HG03558 (cell line): ENCODE measurements around the gene KCNMB4.
"Not testable (repeated sequence)": the region's sequence is repeated elsewhere in the genome, so short reads cannot be mapped to it uniquely, and the experiment has no call there.

ENCODE experiments used
- ATAC-seq: cut with Tn5 transposase; IDR thresholded peaks from one replicate; pipeline ENCODE4 v1.9.1; 2021; ENCODE audit warnings: moderate number of reproducible peaks; ENCODE audit not compliant: unreplicated experiment; ENCODE audit errors: extremely low read depth

The KCNMB4 gene

GRCh38 chr12:70367258-70368141 is 1.4 kb downstream of the KCNMB4 start:
- no peak for ATAC-seq

GRCh38 chr12:70372881-70373280 is 6.8 kb downstream of the KCNMB4 start:
- ATAC-seq: no peak

- ATAC-seq: no peak
Observed at GRCh38 chr12:70379846-70380245, 13.8 kb downstream of the KCNMB4 start.

GRCh38 chr12:70383484-70383883 is 17.4 kb downstream of the KCNMB4 start:
- ATAC-seq: no peak

GRCh38 chr12:70383886-70384285 is 17.8 kb downstream of the KCNMB4 start:
- no peak for ATAC-seq

DNA sequence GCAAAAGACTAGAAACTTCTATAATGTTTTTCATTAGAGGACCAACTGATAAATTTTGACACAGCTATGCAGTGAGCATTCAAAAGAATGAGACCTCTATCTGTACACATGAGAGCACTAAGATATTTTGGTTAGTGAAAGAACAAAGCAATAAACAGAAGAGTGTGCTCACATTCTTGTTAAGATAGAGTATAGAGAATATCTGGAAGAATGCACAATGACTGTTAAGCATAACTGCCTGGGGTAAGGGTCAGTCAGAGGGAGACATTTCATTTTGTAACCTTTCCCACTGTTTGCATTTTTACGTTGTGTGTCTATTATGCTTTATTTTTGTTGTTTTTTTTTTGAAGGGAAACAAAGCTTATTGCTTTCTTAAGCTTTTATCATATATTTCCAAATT is 20.7 kb downstream of the KCNMB4 start:
- ATAC-seq: no peak

DNA sequence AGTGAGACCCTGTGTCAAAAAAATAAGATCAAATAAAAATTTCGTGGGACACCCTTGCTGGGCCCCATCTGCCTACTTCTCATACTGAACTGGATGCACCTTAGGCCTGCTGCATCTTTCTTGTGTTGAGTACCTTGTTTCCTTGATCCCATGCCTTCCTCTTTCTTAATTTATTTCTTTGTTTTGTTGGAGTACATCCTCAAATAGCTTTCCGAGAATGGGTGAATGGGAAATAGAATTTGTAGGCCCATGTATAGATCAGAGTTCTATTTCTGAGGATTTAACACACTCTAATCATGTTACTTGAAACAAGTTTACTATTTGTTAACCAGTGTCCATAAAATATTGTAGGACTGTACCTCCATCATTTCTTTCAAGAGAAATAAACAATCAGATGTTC is 23.6 kb downstream of the KCNMB4 start:
- no peak for ATAC-seq

GRCh38 chr12:70392631-70393030 is 26.5 kb downstream of the KCNMB4 start:
- not testable (repeated sequence) for ATAC-seq

GRCh38 chr12:70393787-70394499 is 27.9 kb downstream of the KCNMB4 start:
- ATAC-seq: no peak

DNA sequence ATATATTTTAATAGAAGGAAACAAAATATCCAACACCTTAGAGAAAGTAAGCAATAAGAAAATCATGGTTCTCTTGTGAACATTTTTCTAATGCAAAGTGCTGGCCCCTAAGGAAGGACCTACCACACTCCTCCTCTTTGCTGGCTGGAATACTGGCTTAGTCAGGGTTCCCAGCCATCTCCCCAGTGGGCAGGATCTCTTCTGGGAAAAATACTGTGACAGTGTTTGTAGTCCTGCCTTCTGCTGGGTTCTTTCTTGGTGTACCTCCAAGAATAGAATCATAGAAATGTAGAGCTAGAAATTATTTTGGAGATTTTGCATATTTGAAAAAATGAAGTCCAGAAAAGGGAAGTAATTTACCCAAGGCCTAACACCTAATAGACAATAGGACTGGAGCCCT is 31.9 kb downstream of the KCNMB4 start:
- ATAC-seq: no peak

GRCh38 chr12:70398862-70399261 is 32.8 kb downstream of the KCNMB4 start:
- ATAC-seq: no peak

GRCh38 chr12:70399311-70399710 is 33.2 kb downstream of the KCNMB4 start:
- ATAC-seq: no peak

DNA sequence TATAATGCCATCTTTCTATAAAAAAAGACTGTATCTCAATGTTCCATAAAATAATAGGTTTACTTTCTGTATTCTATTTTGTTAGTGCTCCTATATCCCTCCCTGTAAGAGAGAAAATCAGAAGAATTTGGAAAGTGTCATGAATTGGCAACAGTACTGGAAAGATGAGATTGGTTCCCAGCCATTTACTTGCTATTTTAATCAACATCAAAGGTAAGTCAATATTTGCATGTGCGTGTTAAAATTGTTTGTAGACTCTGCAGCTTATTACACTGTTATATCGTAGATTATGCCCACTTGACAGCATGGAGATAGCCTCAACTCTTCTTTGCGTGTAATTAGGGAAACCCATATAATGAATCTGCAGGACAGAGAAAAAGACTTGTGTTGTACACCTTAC is 34.0 kb downstream of the KCNMB4 start:
- no peak for ATAC-seq

DNA sequence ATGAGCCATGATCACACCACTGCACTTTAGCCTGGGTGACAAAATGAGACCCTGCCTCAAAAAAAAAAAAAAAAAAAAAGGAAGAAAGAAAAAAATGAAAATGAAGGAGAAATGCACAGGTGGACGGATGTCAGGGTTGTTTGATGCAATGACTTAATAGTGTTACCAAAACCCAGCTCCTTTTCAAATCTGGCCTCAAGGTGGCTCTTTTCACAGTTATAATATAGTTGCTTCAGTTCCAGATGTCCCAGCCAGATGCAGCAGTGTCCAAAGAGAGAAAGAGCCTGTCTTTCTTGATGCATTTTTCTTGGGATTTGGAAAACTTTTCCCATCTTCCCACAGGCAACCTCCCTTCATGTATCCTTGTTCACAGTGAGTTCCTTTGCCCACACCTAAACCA is 36.5 kb downstream of the KCNMB4 start:
- ATAC-seq: no peak

- ATAC-seq: no peak
Observed at GRCh38 chr12:70403826-70404225, 37.7 kb downstream of the KCNMB4 start.

DNA sequence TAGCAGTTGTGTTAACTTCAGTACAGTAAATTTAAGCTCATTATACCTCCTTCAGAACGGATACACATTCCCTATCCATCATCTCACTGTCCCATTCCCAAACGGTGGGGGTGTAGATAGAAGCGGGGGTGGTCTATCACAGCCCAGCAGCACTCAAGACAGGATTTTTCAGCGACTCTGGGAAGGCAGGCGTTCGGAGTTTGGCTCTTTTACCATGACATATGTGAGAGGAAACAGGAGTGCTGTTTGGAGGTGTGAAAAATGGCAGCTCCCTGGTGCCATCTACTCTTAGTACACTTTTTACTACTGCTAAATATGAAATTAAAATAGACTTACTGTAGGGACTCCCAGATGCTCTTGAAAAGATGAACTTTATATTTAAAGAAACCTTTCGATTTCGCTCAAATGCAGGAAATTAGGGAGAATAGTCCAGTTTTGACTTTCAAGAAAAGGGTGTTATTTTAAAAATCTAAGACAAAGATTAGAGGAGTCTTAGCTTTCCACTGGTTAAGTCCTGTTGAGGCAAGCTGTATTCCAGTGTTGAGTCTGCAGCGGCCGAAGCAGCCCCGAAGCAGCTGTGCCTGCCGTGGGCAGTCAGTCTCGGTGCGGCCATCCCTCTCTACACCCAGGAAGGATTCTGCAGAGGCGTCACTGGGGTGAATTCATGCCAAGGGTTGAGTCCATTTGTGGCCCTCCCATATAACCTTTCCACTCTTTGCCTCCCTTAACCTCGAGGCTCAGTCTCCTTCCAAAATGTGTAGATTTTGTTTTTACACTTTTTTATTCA is 42.1 kb downstream of the KCNMB4 start:
- ATAC-seq: no peak

DNA sequence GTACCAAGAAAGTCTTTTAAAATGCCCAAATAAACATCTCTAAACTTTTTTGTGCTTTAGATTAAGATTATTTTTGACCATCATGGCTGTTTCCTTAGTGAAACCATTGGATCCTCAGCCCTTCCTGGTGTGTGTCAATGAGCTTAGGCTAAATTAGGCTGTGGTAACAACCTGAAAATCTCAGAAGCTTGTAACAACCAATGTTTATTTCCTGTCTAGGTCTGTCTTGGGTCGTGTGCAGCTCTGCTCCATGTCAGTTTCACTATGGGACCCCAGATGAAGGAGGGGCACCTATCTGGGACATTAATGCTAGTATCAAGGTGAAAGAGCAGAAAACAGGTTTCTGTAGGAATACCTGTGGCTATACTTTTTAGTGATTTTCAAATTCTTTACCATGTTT is 49.9 kb downstream of the KCNMB4 start:
- ATAC-seq: no peak

GRCh38 chr12:70417121-70417520 is 51.0 kb downstream of the KCNMB4 start:
- no peak for ATAC-seq

DNA sequence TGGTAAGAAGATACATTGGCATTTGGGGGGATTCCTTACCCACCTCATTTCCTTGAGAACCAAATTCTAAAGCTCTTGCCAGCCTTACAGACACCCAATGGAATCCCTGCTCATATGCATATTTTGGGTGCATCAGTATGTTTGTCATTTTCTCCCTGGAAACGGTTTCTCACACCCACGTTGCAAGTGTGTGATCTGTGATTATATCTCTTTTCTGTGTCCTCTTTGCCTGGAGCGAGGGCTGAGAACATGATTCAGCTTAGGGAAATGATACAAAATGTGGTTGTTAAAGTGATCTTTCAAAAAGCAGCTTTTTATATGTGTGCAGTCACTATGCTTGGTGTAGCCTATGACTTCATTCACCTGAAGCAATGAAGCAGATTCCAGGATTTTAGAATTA is 52.0 kb downstream of the KCNMB4 start:
- no peak for ATAC-seq

DNA sequence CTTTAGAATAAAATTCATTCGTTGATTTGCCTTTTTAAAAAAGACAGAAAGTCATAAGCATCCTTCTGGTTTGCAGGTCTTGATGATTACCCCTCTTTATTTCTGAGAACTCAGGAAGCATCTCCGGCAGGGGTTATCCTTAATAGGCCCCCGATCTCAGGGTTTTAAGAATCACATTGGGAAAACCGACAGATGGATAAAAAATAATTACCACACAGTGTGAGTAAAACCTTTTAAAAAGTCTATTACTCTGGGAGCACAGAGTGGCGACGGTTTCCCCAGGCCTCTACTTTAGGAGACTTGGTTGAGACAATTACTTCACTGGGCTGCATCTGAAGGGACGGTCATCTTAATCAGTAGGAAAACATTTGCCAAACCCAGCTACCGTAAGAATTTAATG is 56.5 kb downstream of the KCNMB4 start:
- ATAC-seq: no peak

DNA sequence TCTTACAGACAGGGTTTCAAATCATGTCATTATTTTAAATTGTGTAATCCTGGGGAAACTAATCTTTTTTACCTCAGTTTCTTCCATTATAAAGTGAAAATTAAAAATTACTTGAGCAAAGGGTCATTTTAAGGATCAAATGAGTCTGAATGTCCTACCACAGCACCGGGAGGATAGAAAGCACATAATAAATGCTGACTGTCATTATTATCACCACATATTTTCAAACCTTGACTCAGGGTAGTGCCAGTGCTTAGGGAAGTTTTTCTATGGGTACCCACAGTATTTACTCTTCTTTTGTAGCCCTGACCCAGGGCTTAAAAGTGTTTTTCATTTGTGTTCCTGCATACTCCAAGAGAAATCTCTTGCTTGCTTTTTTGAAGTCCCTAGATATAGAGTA is 60.5 kb downstream of the KCNMB4 start:
- ATAC-seq: no peak
